ENCODE results near the gene UNC119. TPM values are rescaled to one million over a fixed set of nuclear protein-coding genes. Genes with fewer than 3 reads are reported as not detected.

Gene UNC119
- total and polyA plus RNA-seq, 2 experiments from 2014 or later: 39.0 to 78.4 TPM

DNA sequence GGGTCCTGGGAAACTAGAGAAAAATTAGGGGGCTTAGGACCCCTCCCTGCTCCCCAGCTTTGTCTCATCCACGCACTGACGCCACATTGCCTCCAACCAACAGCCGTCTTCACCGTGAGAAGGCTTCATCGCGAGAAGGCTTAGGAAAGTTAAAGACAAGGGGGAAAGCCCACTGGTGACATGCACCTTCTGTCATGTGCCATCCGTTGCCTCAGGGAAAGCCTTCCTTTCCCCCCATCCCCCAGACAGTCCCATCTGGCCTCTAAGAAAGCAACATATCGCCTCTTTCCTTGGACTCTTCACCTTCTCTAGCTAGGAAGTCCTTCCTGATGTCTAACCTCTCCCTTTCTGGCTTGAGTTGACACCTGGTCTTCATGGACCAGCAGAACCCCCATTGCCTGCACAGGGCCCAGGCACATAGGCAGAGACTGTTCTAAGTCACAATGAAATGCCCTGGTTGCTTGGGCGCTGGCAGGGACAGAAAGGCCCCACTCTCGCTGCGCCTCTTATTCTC, 44.2 kb downstream of the UNC119 start (continued):
- TF ChIP-seq, protein P1, sequence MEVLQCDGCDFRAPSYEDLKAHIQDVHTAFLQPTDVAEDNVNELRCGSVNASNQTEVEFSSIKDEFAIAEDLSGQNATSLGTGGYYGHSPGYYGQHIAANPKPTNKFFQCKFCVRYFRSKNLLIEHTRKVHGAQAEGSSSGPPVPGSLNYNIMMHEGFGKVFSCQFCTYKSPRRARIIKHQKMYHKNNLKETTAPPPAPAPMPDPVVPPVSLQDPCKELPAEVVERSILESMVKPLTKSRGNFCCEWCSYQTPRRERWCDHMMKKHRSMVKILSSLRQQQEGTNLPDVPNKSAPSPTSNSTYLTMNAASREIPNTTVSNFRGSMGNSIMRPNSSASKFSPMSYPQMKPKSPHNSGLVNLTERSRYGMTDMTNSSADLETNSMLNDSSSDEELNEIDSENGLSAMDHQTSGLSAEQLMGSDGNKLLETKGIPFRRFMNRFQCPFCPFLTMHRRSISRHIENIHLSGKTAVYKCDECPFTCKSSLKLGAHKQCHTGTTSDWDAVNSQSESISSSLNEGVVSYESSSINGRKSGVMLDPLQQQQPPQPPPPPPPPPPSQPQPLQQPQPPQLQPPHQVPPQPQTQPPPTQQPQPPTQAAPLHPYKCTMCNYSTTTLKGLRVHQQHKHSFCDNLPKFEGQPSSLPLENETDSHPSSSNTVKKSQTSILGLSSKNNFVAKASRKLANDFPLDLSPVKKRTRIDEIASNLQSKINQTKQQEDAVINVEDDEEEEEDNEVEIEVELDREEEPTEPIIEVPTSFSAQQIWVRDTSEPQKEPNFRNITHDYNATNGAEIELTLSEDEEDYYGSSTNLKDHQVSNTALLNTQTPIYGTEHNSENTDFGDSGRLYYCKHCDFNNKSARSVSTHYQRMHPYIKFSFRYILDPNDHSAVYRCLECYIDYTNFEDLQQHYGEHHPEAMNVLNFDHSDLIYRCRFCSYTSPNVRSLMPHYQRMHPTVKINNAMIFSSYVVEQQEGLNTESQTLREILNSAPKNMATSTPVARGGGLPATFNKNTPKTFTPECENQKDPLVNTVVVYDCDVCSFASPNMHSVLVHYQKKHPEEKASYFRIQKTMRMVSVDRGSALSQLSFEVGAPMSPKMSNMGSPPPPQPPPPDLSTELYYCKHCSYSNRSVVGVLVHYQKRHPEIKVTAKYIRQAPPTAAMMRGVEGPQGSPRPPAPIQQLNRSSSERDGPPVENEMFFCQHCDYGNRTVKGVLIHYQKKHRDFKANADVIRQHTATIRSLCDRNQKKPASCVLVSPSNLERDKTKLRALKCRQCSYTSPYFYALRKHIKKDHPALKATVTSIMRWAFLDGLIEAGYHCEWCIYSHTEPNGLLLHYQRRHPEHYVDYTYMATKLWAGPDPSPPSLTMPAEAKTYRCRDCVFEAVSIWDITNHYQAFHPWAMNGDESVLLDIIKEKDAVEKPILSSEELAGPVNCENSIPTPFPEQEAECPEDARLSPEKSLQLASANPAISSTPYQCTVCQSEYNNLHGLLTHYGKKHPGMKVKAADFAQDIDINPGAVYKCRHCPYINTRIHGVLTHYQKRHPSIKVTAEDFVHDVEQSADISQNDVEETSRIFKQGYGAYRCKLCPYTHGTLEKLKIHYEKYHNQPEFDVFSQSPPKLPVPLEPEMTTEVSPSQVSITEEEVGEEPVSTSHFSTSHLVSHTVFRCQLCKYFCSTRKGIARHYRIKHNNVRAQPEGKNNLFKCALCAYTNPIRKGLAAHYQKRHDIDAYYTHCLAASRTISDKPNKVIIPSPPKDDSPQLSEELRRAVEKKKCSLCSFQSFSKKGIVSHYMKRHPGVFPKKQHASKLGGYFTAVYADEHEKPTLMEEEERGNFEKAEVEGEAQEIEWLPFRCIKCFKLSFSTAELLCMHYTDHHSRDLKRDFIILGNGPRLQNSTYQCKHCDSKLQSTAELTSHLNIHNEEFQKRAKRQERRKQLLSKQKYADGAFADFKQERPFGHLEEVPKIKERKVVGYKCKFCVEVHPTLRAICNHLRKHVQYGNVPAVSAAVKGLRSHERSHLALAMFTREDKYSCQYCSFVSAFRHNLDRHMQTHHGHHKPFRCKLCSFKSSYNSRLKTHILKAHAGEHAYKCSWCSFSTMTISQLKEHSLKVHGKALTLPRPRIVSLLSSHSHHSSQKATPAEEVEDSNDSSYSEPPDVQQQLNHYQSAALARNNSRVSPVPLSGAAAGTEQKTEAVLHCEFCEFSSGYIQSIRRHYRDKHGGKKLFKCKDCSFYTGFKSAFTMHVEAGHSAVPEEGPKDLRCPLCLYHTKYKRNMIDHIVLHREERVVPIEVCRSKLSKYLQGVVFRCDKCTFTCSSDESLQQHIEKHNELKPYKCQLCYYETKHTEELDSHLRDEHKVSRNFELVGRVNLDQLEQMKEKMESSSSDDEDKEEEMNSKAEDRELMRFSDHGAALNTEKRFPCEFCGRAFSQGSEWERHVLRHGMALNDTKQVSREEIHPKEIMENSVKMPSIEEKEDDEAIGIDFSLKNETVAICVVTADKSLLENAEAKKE (CRISPR knock-in tag; IDR thresholded peaks at IDR 0.05): no peak
- TF ChIP-seq STAT1 (IDR thresholded peaks at IDR 0.05; ENCODE audit: unreplicated experiment): no peak
- TF ChIP-seq ZNF114 (CRISPR knock-in tag; IDR thresholded peaks at IDR 0.05): no peak
- no peak for TF ChIP-seq EZH2 (IDR thresholded peaks at IDR 0.05; ENCODE audit: low read depth, unreplicated experiment)
- no peak for TF ChIP-seq POLR2AphosphoS5 (IDR thresholded peaks at IDR 0.05; ENCODE audit: low read depth)
- TF ChIP-seq, protein P2, sequence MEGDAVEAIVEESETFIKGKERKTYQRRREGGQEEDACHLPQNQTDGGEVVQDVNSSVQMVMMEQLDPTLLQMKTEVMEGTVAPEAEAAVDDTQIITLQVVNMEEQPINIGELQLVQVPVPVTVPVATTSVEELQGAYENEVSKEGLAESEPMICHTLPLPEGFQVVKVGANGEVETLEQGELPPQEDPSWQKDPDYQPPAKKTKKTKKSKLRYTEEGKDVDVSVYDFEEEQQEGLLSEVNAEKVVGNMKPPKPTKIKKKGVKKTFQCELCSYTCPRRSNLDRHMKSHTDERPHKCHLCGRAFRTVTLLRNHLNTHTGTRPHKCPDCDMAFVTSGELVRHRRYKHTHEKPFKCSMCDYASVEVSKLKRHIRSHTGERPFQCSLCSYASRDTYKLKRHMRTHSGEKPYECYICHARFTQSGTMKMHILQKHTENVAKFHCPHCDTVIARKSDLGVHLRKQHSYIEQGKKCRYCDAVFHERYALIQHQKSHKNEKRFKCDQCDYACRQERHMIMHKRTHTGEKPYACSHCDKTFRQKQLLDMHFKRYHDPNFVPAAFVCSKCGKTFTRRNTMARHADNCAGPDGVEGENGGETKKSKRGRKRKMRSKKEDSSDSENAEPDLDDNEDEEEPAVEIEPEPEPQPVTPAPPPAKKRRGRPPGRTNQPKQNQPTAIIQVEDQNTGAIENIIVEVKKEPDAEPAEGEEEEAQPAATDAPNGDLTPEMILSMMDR (conservative IDR thresholded peaks at IDR 0.05; ENCODE audit: low read depth in 2 of 2): no peak
- TF ChIP-seq JUNB (IDR thresholded peaks at IDR 0.05; ENCODE audit: unreplicated experiment): no peak

Measured in GM23338 (cell line).